HCT116 (cell line): ENCODE data around the gene SPEF2. TPM values are rescaled to one million over a fixed set of nuclear protein-coding genes. Genes with fewer than 3 reads are reported as not detected.

Experiments
- ATAC-seq: fragments of 200-7000 bp; cut with Tn5 transposase; 2 replicates; pipeline ENCODE4 v1.9.1; 2020; ENCODE audit warnings: mild to moderate bottlenecking, moderate library complexity
- BruUV-seq: library from RNA; stranded (reverse); fragments of 400-500 nt; replicated peaks from 2 replicates; lab custom pipeline; 2021; lab: Mats Ljungman, UMichigan
- CTCF ChIA-PET: fragments of 300-600 bp; sonication (Branson Sonifier 250); formaldehyde crosslinking; loops from one replicate; lab custom pipeline; 2021; ENCODE audit warnings: antibody characterized with exemption; lab: Charles Lee
- POLR2A ChIA-PET: fragments of 300-600, 350-600 bp; sonication (Branson Sonifier 250); formaldehyde crosslinking; loops from one replicate; lab custom pipeline; 2021; ENCODE audit warnings: antibody characterized with exemption; lab: Charles Lee
- RAD21 ChIA-PET, 2 experiments: fragments of 300-600 bp; sonication (Branson Sonifier 250); formaldehyde crosslinking; loops; one replicate each; lab custom pipeline; 2023; ENCODE audit warnings: low total read pairs in 2 of 2; ENCODE audit not compliant: uncharacterized antibody in 2 of 2, unreplicated experiment in 2 of 2, low non-redundant PET in 1 of 2; lab: Charles Lee
- DNase-seq: peaks from one replicate; pipeline ENCODE4 v3.0.0-alpha.2; 2010; ENCODE audit warnings: low read depth, low spot score
- H2AFZ ChIP-seq: fragments of 200-600 bp; shearing (Covaris generic), sonication (generic); 2 replicates; pipeline ENCODE4 v1.6.1; 2017; ENCODE audit warnings: low read depth, mixed run types, mixed read lengths, antibody characterized with exemption, low read length; ENCODE audit not compliant: poor library complexity, severe bottlenecking
- H3K27ac ChIP-seq: 2 replicates; pipeline ENCODE4 v1.5.1; 2012; ENCODE audit warnings: low read depth, low read length
- H3K27me3 ChIP-seq: fragments of 200-600 bp; sonication (generic); 2 replicates; pipeline ENCODE4 v1.6.1; 2016; ENCODE audit warnings: mixed run types, low read length, mixed read lengths; ENCODE audit not compliant: insufficient read depth
- H3K36me3 ChIP-seq, 2 experiments: fragments of 200-500 bp in 1 of 2; fragments of 200-600 bp in 1 of 2; sonication (Bioruptor generic) in 1 of 2; sonication (generic) in 1 of 2; 2 replicates each; pipeline versions ENCODE4 v1.5.1 to v1.6.1; 2014 to 2016; ENCODE audit warnings: low read length in 2 of 2, inconsistent platforms in 1 of 2, mixed read lengths in 1 of 2, mixed run types in 1 of 2; ENCODE audit not compliant: insufficient read depth in 2 of 2, control insufficient read depth in 1 of 2
- H3K4me1 ChIP-seq, 2 experiments: fragments of 200-600 bp in 1 of 2; sonication (generic) in 1 of 2; 2 replicates each; pipeline versions ENCODE4 v1.5.1 to v1.6.1; 2012 to 2017; ENCODE audit warnings: low read length in 2 of 2, inconsistent platforms in 1 of 2, mild to moderate bottlenecking in 1 of 2, mixed read lengths in 1 of 2, mixed run types in 1 of 2, moderate library complexity in 1 of 2; ENCODE audit not compliant: insufficient read depth in 2 of 2, control insufficient read depth in 1 of 2
- H3K4me2 ChIP-seq: fragments of 200-600 bp; sonication (generic); 2 replicates; pipeline ENCODE4 v1.6.1; 2017; ENCODE audit warnings: mixed run types, low read length, mixed read lengths
- H3K4me3 ChIP-seq, 2 experiments: fragments of 200-600 bp in 1 of 2; sonication (generic) in 1 of 2; replicated peaks in 1 of 2; 2 replicates each; pipeline ENCODE4 v1.5.1; 2011 to 2016; ENCODE audit warnings: low read length in 2 of 2, control low read depth in 1 of 2, low read depth in 1 of 2, mild to moderate bottlenecking in 1 of 2, mixed read lengths in 1 of 2, mixed run types in 1 of 2
- H3K79me2 ChIP-seq: fragments of 200-600 bp; sonication (generic); 2 replicates; pipeline ENCODE4 v1.6.1; 2017; ENCODE audit warnings: mild to moderate bottlenecking, mixed run types, low read length, moderate library complexity, mixed read lengths; ENCODE audit not compliant: insufficient read depth
- H3K9ac ChIP-seq: fragments of 200-600 bp; sonication (generic); 2 replicates; pipeline ENCODE4 v1.6.1; 2016; ENCODE audit warnings: low read length, mixed read lengths
- H3K9me2 ChIP-seq: fragments of 200-600 bp; sonication (generic), shearing (Covaris generic); 2 replicates; pipeline ENCODE4 v1.6.1; 2017; ENCODE audit warnings: mixed run types, mild to moderate bottlenecking, moderate library complexity; ENCODE audit not compliant: insufficient read depth
- H3K9me3 ChIP-seq, 2 experiments: fragments of 200-500 bp in 1 of 2; fragments of 200-600 bp in 1 of 2; sonication (Bioruptor generic) in 1 of 2; sonication (generic) in 1 of 2; 2 replicates each; pipeline ENCODE4 v1.6.1; 2014 to 2017; ENCODE audit warnings: low read length in 2 of 2, mixed read lengths in 2 of 2, inconsistent platforms in 1 of 2, low read depth in 1 of 2, mild to moderate bottlenecking in 1 of 2, mixed run types in 1 of 2, moderate library complexity in 1 of 2; ENCODE audit not compliant: control insufficient read depth in 1 of 2, insufficient read depth in 1 of 2
- H4K20me1 ChIP-seq: fragments of 200-600 bp; sonication (generic), shearing (Covaris generic); 2 replicates; pipeline ENCODE4 v1.6.1; 2017; ENCODE audit warnings: mixed run types, mild to moderate bottlenecking, moderate library complexity; ENCODE audit not compliant: insufficient read depth
- CBX3 ChIP-seq: IDR thresholded peaks from 2 replicates; pipeline ENCODE4 v1.6.1; 2012; ENCODE audit warnings: low read depth
- EGR1 ChIP-seq: IDR thresholded peaks from 2 replicates; pipeline ENCODE4 v1.6.1; 2012; ENCODE audit warnings: low read depth
- ELF1 ChIP-seq: IDR thresholded peaks from 2 replicates; pipeline ENCODE4 v1.6.1; 2012; ENCODE audit warnings: low read depth, borderline replicate concordance
- EZH2 ChIP-seq: fragments of 200-600 bp; sonication (generic); IDR thresholded peaks from 2 replicates; pipeline ENCODE4 v1.6.1; 2017; ENCODE audit warnings: antibody characterized with exemption, mixed run types
- EZH2phosphoT487 ChIP-seq: fragments of 200-600 bp; IDR thresholded peaks from 2 replicates; pipeline ENCODE4 v1.6.1; 2018; ENCODE audit warnings: antibody characterized with exemption, borderline replicate concordance
- FOSL1 ChIP-seq: IDR thresholded peaks from 2 replicates; pipeline ENCODE4 v1.6.1; 2012; ENCODE audit warnings: low read depth
- JUND ChIP-seq: IDR thresholded peaks from 2 replicates; pipeline ENCODE4 v1.6.1; 2012
- POLR2A ChIP-seq: IDR thresholded peaks from 2 replicates; pipeline ENCODE4 v1.7.0; 2011; ENCODE audit warnings: borderline replicate concordance; ENCODE audit not compliant: insufficient read depth, insufficient read length; ENCODE audit errors: extremely low read depth
- POLR2AphosphoS5 ChIP-seq: IDR thresholded peaks from 2 replicates; pipeline ENCODE4 v1.6.1; 2011; ENCODE audit warnings: mild to moderate bottlenecking, low read depth, low read length, moderate library complexity
- RAD21 ChIP-seq: IDR thresholded peaks from 2 replicates; pipeline ENCODE4 v1.6.1; 2012; ENCODE audit warnings: low read depth, mild to moderate bottlenecking
- SIN3A ChIP-seq: IDR thresholded peaks from 2 replicates; pipeline ENCODE4 v1.6.1; 2012; ENCODE audit warnings: low read depth
- SRF ChIP-seq: IDR thresholded peaks from 2 replicates; pipeline ENCODE4 v1.6.1; 2012; ENCODE audit warnings: low read depth
- YY1 ChIP-seq: IDR thresholded peaks from 2 replicates; pipeline ENCODE4 v1.6.1; 2011; ENCODE audit warnings: low read length, low read depth, moderate library complexity, mild to moderate bottlenecking; ENCODE audit not compliant: insufficient replicate concordance; ENCODE audit errors: extremely low read depth
- ZFX ChIP-seq: fragments of 450-650 bp; IDR thresholded peaks from 2 replicates; pipeline ENCODE4 v1.6.1; 2017
- ZNF274 ChIP-seq: fragments of 200-500 bp; sonication (Bioruptor generic); IDR thresholded peaks from 2 replicates; pipeline ENCODE4 v1.6.1; 2014; ENCODE audit warnings: mild to moderate bottlenecking, low read depth, low read length, inconsistent platforms
- intact Hi-C: fragments of 100-400 bp; cut with micrococcal nuclease; formaldehyde crosslinking; loops from 2 replicates; pipeline ENCODE4 v1.10.0; 2022
- total RNA-seq: library from RNA; stranded (reverse); gene quantifications from one replicate; pipeline ENCODE4 v1.2.1, GENCODE V29; 2021; ENCODE audit not compliant: unreplicated experiment
- TF ChIP-seq, protein P1 (sequence below): IDR thresholded peaks from 2 replicates; pipeline ENCODE4 v1.6.1; 2011; ENCODE audit warnings: mild to moderate bottlenecking, low read length, moderate library complexity; ENCODE audit not compliant: insufficient replicate concordance; ENCODE audit errors: extremely low read depth
- TF ChIP-seq, protein P2 (sequence below), 3 experiments: fragments of 200-600 bp in 1 of 3; sonication (generic) in 1 of 3; IDR thresholded peaks in 2 of 3; conservative IDR thresholded peaks in 1 of 3; 2 replicates each; pipeline ENCODE4 v1.5.1; 2012 to 2017; ENCODE audit warnings: low read depth in 2 of 3, low read length in 2 of 3, antibody characterized with exemption in 1 of 3, borderline replicate concordance in 1 of 3, control low read depth in 1 of 3, mild to moderate bottlenecking in 1 of 3, mixed read lengths in 1 of 3, mixed run types in 1 of 3, moderate library complexity in 1 of 3; ENCODE audit not compliant: insufficient read depth in 1 of 3
- TF ChIP-seq, protein P3 (sequence below): IDR thresholded peaks from 2 replicates; pipeline ENCODE4 v1.6.1; 2012
- TF ChIP-seq, protein P4 (sequence below): IDR thresholded peaks from 2 replicates; pipeline ENCODE4 v1.6.1; 2012; ENCODE audit warnings: low read depth
- TF ChIP-seq, protein P5 (sequence below): IDR thresholded peaks from 2 replicates; pipeline ENCODE4 v1.6.1; 2012

The SPEF2 gene
- total RNA-seq, 1 experiment from 2014 or later, result 4.6 TPM

DNA sequence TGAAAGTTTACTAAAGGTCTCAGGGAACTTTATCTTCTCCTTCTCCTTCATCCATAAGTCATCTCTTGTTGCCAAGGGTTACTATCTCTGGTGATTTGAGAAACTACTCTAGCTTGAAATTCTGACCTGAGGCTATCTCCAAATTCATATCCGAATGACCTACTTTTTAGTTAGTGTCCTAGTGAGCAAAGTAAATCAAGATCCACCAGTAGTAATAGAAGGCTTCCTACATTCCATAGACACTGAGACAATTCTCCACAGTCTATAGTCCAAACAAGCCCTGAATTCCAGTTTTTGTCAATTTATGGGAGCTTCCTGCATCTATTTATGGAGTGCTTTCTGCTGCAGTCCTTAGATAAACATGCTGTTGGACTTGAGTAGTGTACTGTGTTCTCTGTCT, 244.1 kb downstream of the SPEF2 start:
- ATAC-seq (no peak), DNase-seq (no peak)
- Histone ChIP-seq H2AFZ (no peak overlapping the region), H3K4me2 (no peak overlapping the region), H3K4me1 (peaks cover 0 to 14% of the 10 kb centered on the region in 2 experiments; a peak in 2 of 4 replicates), H3K27ac (no peak overlapping the region), H3K9ac (no peak overlapping the region), H4K20me1 (no peaks in the 10 kb centered on the region), H3K27me3 (no peaks in the 10 kb centered on the region), H3K79me2 (no peaks in the 10 kb centered on the region), H3K9me3 (no peaks in the 10 kb centered on the region), H3K4me3 (no peak overlapping the region), H3K9me2 (no peaks in the 10 kb centered on the region), H3K36me3 (no peaks in the 10 kb centered on the region)
- no peak for TF ChIP-seq CBX3
- TF ChIP-seq SIN3A, result no peak
- no peak for TF ChIP-seq FOSL1
- TF ChIP-seq, protein P1, sequence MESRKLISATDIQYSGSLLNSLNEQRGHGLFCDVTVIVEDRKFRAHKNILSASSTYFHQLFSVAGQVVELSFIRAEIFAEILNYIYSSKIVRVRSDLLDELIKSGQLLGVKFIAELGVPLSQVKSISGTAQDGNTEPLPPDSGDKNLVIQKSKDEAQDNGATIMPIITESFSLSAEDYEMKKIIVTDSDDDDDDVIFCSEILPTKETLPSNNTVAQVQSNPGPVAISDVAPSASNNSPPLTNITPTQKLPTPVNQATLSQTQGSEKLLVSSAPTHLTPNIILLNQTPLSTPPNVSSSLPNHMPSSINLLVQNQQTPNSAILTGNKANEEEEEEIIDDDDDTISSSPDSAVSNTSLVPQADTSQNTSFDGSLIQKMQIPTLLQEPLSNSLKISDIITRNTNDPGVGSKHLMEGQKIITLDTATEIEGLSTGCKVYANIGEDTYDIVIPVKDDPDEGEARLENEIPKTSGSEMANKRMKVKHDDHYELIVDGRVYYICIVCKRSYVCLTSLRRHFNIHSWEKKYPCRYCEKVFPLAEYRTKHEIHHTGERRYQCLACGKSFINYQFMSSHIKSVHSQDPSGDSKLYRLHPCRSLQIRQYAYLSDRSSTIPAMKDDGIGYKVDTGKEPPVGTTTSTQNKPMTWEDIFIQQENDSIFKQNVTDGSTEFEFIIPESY, result no peak
- no peak for TF ChIP-seq JUND
- no peak for TF ChIP-seq RAD21
- no peak for TF ChIP-seq POLR2AphosphoS5
- TF ChIP-seq, protein P2, sequence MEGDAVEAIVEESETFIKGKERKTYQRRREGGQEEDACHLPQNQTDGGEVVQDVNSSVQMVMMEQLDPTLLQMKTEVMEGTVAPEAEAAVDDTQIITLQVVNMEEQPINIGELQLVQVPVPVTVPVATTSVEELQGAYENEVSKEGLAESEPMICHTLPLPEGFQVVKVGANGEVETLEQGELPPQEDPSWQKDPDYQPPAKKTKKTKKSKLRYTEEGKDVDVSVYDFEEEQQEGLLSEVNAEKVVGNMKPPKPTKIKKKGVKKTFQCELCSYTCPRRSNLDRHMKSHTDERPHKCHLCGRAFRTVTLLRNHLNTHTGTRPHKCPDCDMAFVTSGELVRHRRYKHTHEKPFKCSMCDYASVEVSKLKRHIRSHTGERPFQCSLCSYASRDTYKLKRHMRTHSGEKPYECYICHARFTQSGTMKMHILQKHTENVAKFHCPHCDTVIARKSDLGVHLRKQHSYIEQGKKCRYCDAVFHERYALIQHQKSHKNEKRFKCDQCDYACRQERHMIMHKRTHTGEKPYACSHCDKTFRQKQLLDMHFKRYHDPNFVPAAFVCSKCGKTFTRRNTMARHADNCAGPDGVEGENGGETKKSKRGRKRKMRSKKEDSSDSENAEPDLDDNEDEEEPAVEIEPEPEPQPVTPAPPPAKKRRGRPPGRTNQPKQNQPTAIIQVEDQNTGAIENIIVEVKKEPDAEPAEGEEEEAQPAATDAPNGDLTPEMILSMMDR (IDR thresholded peaks at IDR 0.05 in 2 of 3, conservative IDR thresholded peaks at IDR 0.05 in 1 of 3; ENCODE audit: borderline replicate concordance in 1 of 3, insufficient read depth in 1 of 3, low read depth in 2 of 3, low read length in 2 of 3), result no peak
- TF ChIP-seq ELF1, result no peak
- TF ChIP-seq ZFX, result no peak
- TF ChIP-seq SRF, result no peak
- no peak for TF ChIP-seq EZH2phosphoT487
- no peak for TF ChIP-seq POLR2A
- TF ChIP-seq YY1, result no peak
- TF ChIP-seq, protein P3, sequence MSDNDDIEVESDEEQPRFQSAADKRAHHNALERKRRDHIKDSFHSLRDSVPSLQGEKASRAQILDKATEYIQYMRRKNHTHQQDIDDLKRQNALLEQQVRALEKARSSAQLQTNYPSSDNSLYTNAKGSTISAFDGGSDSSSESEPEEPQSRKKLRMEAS, result no peak
- no peak for TF ChIP-seq ZNF274
- no peak for TF ChIP-seq EZH2
- TF ChIP-seq, protein P4, sequence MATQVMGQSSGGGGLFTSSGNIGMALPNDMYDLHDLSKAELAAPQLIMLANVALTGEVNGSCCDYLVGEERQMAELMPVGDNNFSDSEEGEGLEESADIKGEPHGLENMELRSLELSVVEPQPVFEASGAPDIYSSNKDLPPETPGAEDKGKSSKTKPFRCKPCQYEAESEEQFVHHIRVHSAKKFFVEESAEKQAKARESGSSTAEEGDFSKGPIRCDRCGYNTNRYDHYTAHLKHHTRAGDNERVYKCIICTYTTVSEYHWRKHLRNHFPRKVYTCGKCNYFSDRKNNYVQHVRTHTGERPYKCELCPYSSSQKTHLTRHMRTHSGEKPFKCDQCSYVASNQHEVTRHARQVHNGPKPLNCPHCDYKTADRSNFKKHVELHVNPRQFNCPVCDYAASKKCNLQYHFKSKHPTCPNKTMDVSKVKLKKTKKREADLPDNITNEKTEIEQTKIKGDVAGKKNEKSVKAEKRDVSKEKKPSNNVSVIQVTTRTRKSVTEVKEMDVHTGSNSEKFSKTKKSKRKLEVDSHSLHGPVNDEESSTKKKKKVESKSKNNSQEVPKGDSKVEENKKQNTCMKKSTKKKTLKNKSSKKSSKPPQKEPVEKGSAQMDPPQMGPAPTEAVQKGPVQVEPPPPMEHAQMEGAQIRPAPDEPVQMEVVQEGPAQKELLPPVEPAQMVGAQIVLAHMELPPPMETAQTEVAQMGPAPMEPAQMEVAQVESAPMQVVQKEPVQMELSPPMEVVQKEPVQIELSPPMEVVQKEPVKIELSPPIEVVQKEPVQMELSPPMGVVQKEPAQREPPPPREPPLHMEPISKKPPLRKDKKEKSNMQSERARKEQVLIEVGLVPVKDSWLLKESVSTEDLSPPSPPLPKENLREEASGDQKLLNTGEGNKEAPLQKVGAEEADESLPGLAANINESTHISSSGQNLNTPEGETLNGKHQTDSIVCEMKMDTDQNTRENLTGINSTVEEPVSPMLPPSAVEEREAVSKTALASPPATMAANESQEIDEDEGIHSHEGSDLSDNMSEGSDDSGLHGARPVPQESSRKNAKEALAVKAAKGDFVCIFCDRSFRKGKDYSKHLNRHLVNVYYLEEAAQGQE, result no peak
- TF ChIP-seq, protein P5, sequence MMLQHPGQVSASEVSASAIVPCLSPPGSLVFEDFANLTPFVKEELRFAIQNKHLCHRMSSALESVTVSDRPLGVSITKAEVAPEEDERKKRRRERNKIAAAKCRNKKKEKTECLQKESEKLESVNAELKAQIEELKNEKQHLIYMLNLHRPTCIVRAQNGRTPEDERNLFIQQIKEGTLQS, result no peak
- no peak for TF ChIP-seq EGR1
- RAD21 ChIA-PET, result no interaction called here
- POLR2A ChIA-PET, result no interaction called here
- intact Hi-C loops, result no loop called here
- CTCF ChIA-PET, result no interaction called here
- no TSS peak for BruUV-seq
